ENCODE measurements around the gene SPRR2B.

GRCh38 chr1:153100245-153100644 is 28.8 kb upstream of the SPRR2B start:
- no peak for TF ChIP-seq CTCF (IDR thresholded peaks at IDR 0.05; ENCODE audit: insufficient read depth, low read depth, low read length)
- TF ChIP-seq EZH2 (IDR thresholded peaks at IDR 0.05; ENCODE audit: insufficient read depth, low read length), result no peak

Measured in astrocyte (in vitro differentiated cells and primary cell).